ENCODE results near the gene MFGE8.

Gene MFGE8

GRCh38 chr15:88890495-88890894 is 22.7 kb downstream of the MFGE8 start:
- no peak overlapping the region for H3K4me3 ChIP-seq
- no peak for DNase-seq
- H3K4me1 ChIP-seq: peaks cover 0 to 18% (median 15%) of the 10 kb centered on the region in 4 donors
- intact Hi-C loops (cut with DNase I; ENCODE audit: low total_unique reads): loop anchor here (5.0 to 10.0 kb wide), 2 partner anchors 287 to 354 kb away; partner anchors contain the start of gene FANCI
- H3K27me3 ChIP-seq: no peaks in the 10 kb centered on the region
- peaks cover 0 to 17% (median 11%) of the 10 kb centered on the region in 3 donors for H3K36me3 ChIP-seq
- H3K27ac ChIP-seq: no peak overlapping the region
- no peak for TF ChIP-seq CTCF (IDR thresholded peaks at IDR 0.05)
- H3K9me3 ChIP-seq: no peaks in the 10 kb centered on the region

GRCh38 chr15:88888719-88889118 is 24.5 kb downstream of the MFGE8 start:
- Histone ChIP-seq H3K27ac (no peak overlapping the region), H3K36me3 (peaks cover 4 to 35% (median 11%) of the 10 kb centered on the region in 3 donors), H3K27me3 (no peaks in the 10 kb centered on the region), H3K9me3 (no peaks in the 10 kb centered on the region), H3K4me3 (no peak overlapping the region), H3K4me1 (peaks cover 0 to 4% (median 0%) of the 10 kb centered on the region in 4 donors)
- DNase-seq: no peak
- TF ChIP-seq CTCF (IDR thresholded peaks at IDR 0.05): no peak
- intact Hi-C loops (cut with DNase I; ENCODE audit: low total_unique reads): no loop called here

- Histone ChIP-seq H3K27me3 (no peaks in the 10 kb centered on the region), H3K4me3 (no peak overlapping the region), H3K27ac (no peak overlapping the region), H3K4me1 (peaks cover 0 to 13% (median 0%) of the 10 kb centered on the region in 4 donors), H3K9me3 (no peaks in the 10 kb centered on the region), H3K36me3 (peaks cover 5 to 39% (median 11%) of the 10 kb centered on the region in 3 donors)
- DNase-seq: no peak
- intact Hi-C loops (cut with DNase I; ENCODE audit: low total_unique reads): no loop called here
- TF ChIP-seq CTCF (IDR thresholded peaks at IDR 0.05): no peak
These were observed 26.1 kb downstream of the MFGE8 start for GRCh38 chr15:88887068-88887580.

- no peak overlapping the region for H3K4me3 ChIP-seq
- H3K27me3 ChIP-seq: no peaks in the 10 kb centered on the region
- TF ChIP-seq CTCF (IDR thresholded peaks at IDR 0.05): no peak
- H3K36me3 ChIP-seq: peaks cover 8 to 71% (median 31%) of the 10 kb centered on the region in 3 donors
- H3K4me1 ChIP-seq: peaks cover 0 to 27% (median 0%) of the 10 kb centered on the region in 4 donors
- DNase-seq: no peak
- no peaks in the 10 kb centered on the region for H3K9me3 ChIP-seq
- intact Hi-C loops (cut with DNase I; ENCODE audit: low total_unique reads): no loop called here
- no peak overlapping the region for H3K27ac ChIP-seq
These were observed 30.4 kb downstream of the MFGE8 start for GRCh38 chr15:88882785-88883184.

- no peak overlapping the region for H3K4me3 ChIP-seq
- intact Hi-C loops (cut with DNase I; ENCODE audit: low total_unique reads): no loop called here
- H3K36me3 ChIP-seq: peaks cover 8 to 70% (median 27%) of the 10 kb centered on the region in 3 donors
- H3K27me3 ChIP-seq: no peaks in the 10 kb centered on the region
- no peaks in the 10 kb centered on the region for H3K9me3 ChIP-seq
- no peak overlapping the region for H3K27ac ChIP-seq
- DNase-seq: no peak
- peaks cover 0 to 34% (median 0%) of the 10 kb centered on the region in 4 donors for H3K4me1 ChIP-seq
- no peak for TF ChIP-seq CTCF (IDR thresholded peaks at IDR 0.05)
These were observed 31.4 kb downstream of the MFGE8 start for GRCh38 chr15:88881775-88882174.
